Stimulated activated naive CD8-positive, alpha-beta T cell treated with anti-CD3 and anti-CD28 coated beads, Interleukin-15, amount 100 ng/mL, for 72 hours (primary cell): Measurements from ENCODE around the gene PLK4.

Experiments
- ATAC-seq: fragments of 150-1000 bp; cut with Tn5 transposase; 2 replicates; pipeline ENCODE4 v1.10.0; 2021; ENCODE audit warnings: mild to moderate bottlenecking, moderate library complexity
- DNase-seq, 2 donors: peaks; one replicate each; pipeline ENCODE4 v3.0.0; 2021 to 2022
- H3K27ac Mint-ChIP-seq, 2 donors: one replicate each; pipeline ENCODE4 v1.8.0; 2022; ENCODE audit warnings: mild to moderate bottlenecking in 2 of 2, mixed read lengths in 2 of 2, moderate library complexity in 2 of 2
- H3K27me3 Mint-ChIP-seq: one replicate; pipeline ENCODE4 v1.8.0; 2022; ENCODE audit warnings: mixed read lengths
- H3K4me1 Mint-ChIP-seq: one replicate; pipeline ENCODE4 v1.8.0; 2022; ENCODE audit warnings: mild to moderate bottlenecking, mixed read lengths
- H3K4me3 Mint-ChIP-seq, 2 donors: one replicate each; pipeline ENCODE4 v1.8.0; 2022; ENCODE audit warnings: mild to moderate bottlenecking in 2 of 2, mixed read lengths in 2 of 2, moderate library complexity in 1 of 2
- H3K9me3 Mint-ChIP-seq, 2 donors: one replicate each; pipeline ENCODE4 v1.8.0; 2022; ENCODE audit warnings: mixed read lengths in 2 of 2

The PLK4 gene

GRCh38 chr4:127880763-127881562 lies at the start of gene PLK4:
PLK4 (plus strand) TSS chr4:127880893; CDS start chr4:127881135, 242 bp downstream.
- Mint-ChIP-seq H3K27ac (peak within 1 kb of the TSS; percentile 98 to 100), H3K9me3 (no peaks in the 10 kb centered on the region), H3K27me3 (no peaks in the 10 kb centered on the region), H3K4me1 (peaks cover 31% of the 10 kb centered on the region), H3K4me3 (peak within 1 kb of the TSS; percentile 99 to 100)
- ATAC-seq (peak; percentile 98), DNase-seq (peak; percentile 95 to 98)

DNA sequence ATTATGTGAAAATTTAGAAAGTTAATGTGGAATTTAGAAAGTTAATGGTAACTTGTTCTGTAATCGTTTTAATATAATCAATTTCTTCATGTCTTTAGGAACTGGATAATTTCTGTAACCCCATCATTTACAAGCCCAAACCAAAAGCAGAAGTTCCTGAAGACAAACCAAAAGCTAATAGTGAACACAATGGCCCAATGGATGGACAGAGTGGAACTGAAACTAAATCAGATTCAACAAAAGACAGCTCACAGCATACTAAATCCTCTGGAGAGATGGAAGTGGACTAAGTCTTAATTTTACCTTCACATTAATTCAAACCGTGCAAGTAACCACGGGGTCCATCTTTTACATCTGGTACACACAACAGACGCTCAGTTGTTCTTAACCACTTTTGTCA lies 48.1 kb upstream of the PLK4 start:
- no peaks in the 10 kb centered on the region for H3K9me3 Mint-ChIP-seq
- no peaks in the 10 kb centered on the region for H3K4me1 Mint-ChIP-seq
- DNase-seq (no peak), ATAC-seq (no peak)
- H3K27me3 Mint-ChIP-seq = no peaks in the 10 kb centered on the region
- no peak overlapping the region for H3K27ac Mint-ChIP-seq
- H3K4me3 Mint-ChIP-seq = no peak overlapping the region

- ATAC-seq (no peak), DNase-seq (no peak)
- no peak overlapping the region for H3K4me3 Mint-ChIP-seq
- no peak overlapping the region for H3K27ac Mint-ChIP-seq
- no peaks in the 10 kb centered on the region for H3K27me3 Mint-ChIP-seq
- peaks cover 26 to 40% of the 10 kb centered on the region in 2 donors for H3K9me3 Mint-ChIP-seq
- no peaks in the 10 kb centered on the region for H3K4me1 Mint-ChIP-seq
Observed at GRCh38 chr4:127843704-127844600, 36.7 kb upstream of the PLK4 start.

GRCh38 chr4:127844601-127845116 lies 36.0 kb upstream of the PLK4 start:
- H3K4me1 Mint-ChIP-seq = no peaks in the 10 kb centered on the region
- ATAC-seq = no peak
- peaks cover 32 to 47% of the 10 kb centered on the region in 2 donors for H3K9me3 Mint-ChIP-seq
- H3K27me3 Mint-ChIP-seq = no peaks in the 10 kb centered on the region
- H3K27ac Mint-ChIP-seq = peak overlapping the region in 1 of 2 donors; percentile 9
- no peak overlapping the region for H3K4me3 Mint-ChIP-seq
- no peak for DNase-seq

GRCh38 chr4:127846061-127846460 lies 34.6 kb upstream of the PLK4 start:
- Mint-ChIP-seq H3K27me3 (no peaks in the 10 kb centered on the region), H3K4me1 (no peaks in the 10 kb centered on the region), H3K27ac (no peak overlapping the region), H3K4me3 (no peak overlapping the region), H3K9me3 (peaks cover 41 to 59% of the 10 kb centered on the region in 2 donors)
- DNase-seq (no peak), ATAC-seq (no peak)

DNA sequence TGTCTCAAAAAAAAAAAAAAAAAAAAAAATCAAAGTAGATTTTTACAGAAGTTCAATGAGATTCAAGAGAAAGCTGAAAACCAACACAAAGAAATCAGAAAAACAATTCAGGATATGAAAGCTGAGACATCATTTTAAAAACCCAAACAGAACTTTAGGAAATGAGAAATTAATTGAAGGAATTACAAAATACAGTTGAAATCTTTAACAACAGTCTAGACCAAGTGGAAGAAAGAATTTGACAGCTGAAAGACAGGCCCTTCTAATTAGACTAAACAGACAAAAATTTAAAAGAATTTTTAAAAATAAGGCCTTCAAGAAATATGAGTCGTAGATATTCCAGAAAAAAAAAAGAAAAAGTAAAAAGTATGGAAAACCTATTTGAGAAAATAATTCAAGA lies 33.9 kb upstream of the PLK4 start:
- Mint-ChIP-seq H3K9me3 (peaks cover 41 to 64% of the 10 kb centered on the region in 2 donors), H3K27me3 (no peaks in the 10 kb centered on the region), H3K4me1 (no peaks in the 10 kb centered on the region), H3K27ac (no peak overlapping the region), H3K4me3 (no peak overlapping the region)
- ATAC-seq (no peak), DNase-seq (no peak)

DNA sequence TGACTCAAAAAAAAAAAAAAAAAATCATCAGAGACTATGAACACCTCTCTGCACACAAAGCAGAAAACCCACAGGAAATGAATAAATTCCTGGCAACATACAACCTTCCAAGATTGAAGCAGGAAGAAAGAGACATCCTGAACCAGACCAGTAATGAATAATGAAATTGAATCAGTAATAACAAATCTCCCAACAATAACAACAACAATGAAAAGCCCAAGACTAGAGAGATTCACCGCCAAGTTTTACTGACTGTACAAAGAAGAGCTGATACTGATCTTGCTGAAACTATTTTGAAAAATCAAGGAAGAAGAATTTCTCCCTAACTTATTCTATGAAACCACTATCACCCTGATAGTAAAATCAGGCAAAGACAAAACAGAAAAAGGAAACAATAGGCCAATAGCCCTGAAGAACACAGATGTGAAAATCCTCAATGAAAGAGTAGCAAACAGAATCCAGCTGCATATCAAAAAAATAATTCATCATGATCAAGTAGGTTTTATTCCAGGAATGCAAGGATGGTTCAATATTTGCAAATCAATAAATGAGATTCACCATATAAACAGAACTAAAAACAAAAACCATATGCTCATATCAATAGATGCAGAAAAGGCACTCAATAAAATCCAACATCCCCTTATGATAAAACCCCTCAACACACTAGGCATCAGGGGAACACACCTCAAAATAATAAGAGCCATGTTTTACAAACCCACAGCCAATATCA lies 31.0 kb upstream of the PLK4 start:
- no peak overlapping the region for H3K4me3 Mint-ChIP-seq
- H3K9me3 Mint-ChIP-seq = peaks cover 54 to 76% of the 10 kb centered on the region in 2 donors
- H3K27ac Mint-ChIP-seq = no peak overlapping the region
- no peaks in the 10 kb centered on the region for H3K27me3 Mint-ChIP-seq
- ATAC-seq = no peak
- no peak for DNase-seq
- H3K4me1 Mint-ChIP-seq = no peaks in the 10 kb centered on the region

GRCh38 chr4:127852661-127853060 lies 28.0 kb upstream of the PLK4 start:
- Mint-ChIP-seq H3K4me1 (peaks cover 8% of the 10 kb centered on the region), H3K9me3 (peaks cover 43 to 68% of the 10 kb centered on the region in 2 donors), H3K27me3 (no peaks in the 10 kb centered on the region), H3K4me3 (no peak overlapping the region), H3K27ac (no peak overlapping the region)
- ATAC-seq = no peak
- DNase-seq = no peak

DNA sequence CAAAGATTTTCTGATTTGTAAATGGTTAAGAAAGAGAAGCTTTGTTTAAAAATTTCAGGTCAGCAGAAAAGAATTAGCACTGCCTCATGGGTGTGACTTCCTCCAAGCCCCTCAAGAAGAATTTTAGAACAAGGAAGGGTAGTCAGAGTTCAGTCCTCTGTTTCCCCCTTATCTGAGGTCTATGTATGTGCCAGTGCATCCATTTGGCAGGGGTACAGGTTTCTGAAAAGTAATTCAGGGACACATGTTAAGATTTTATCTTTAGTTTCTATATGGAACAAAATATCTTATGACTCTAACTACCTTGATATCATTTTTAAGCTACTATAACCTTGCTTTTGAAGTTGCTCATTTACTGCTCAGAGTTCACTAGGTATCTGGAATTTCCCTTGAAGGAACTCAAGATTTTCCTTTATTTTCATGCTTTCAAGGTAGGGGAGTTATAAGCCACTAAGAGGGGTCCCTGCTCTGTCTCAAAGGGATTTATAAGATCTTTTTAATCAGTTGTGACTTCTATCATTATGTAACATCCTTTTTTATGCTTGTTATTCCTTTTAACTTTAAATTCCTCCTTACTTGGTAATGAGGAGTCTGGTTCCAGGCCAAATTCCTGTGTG lies 24.4 kb upstream of the PLK4 start:
- peaks cover 29 to 58% of the 10 kb centered on the region in 2 donors for H3K9me3 Mint-ChIP-seq
- H3K4me3 Mint-ChIP-seq = no peak overlapping the region
- H3K27me3 Mint-ChIP-seq = no peaks in the 10 kb centered on the region
- no peak for DNase-seq
- H3K4me1 Mint-ChIP-seq = peaks cover 15% of the 10 kb centered on the region
- no peak for ATAC-seq
- no peak overlapping the region for H3K27ac Mint-ChIP-seq

- Mint-ChIP-seq H3K27ac (no peak overlapping the region), H3K4me1 (peaks cover 15% of the 10 kb centered on the region), H3K4me3 (no peak overlapping the region), H3K9me3 (peaks cover 31 to 56% of the 10 kb centered on the region in 2 donors), H3K27me3 (no peaks in the 10 kb centered on the region)
- DNase-seq (no peak), ATAC-seq (no peak)
Observed at GRCh38 chr4:127856813-127857447, 23.8 kb upstream of the PLK4 start.

DNA sequence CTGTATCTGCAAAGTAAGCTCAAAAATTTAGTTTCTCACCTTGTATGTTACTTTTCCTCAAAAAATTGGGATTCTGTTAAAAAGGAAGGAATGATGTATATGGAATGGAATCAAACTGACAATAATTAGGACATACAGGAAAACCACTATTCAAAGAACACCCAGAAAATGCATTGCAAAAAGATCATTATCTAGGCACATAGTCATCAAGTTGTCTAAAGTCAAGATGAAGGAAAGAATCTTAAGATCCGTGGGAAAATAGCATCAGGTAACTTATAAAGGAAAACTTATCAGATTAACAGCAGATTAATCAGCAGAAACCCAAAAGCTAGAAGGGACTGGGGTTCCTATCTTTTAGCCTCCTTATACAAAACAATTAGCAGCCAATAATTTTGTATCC lies 23.1 kb upstream of the PLK4 start:
- no peak for DNase-seq
- H3K9me3 Mint-ChIP-seq = peaks cover 35 to 61% of the 10 kb centered on the region in 2 donors

GRCh38 chr4:127868196-127868595 lies 12.5 kb upstream of the PLK4 start:
- H3K9me3 Mint-ChIP-seq = no peaks in the 10 kb centered on the region
- H3K4me3 Mint-ChIP-seq = no peak overlapping the region
- ATAC-seq = no peak

More for the DNA sequence above, 23.1 kb upstream of the PLK4 start:
- H3K27ac Mint-ChIP-seq = no peak overlapping the region
- H3K4me3 Mint-ChIP-seq = no peak overlapping the region
- no peaks in the 10 kb centered on the region for H3K27me3 Mint-ChIP-seq
- peaks cover 15% of the 10 kb centered on the region for H3K4me1 Mint-ChIP-seq
- no peak for ATAC-seq

GRCh38 chr4:127870281-127870680 lies 10.4 kb upstream of the PLK4 start:
- H3K4me3 Mint-ChIP-seq = no peak overlapping the region
- no peaks in the 10 kb centered on the region for H3K27me3 Mint-ChIP-seq
- no peak overlapping the region for H3K27ac Mint-ChIP-seq
- no peak for ATAC-seq
- H3K9me3 Mint-ChIP-seq = no peaks in the 10 kb centered on the region
- H3K4me1 Mint-ChIP-seq = no peaks in the 10 kb centered on the region
- DNase-seq = no peak

More at GRCh38 chr4:127868196-127868595, 12.5 kb upstream of the PLK4 start:
- no peak for DNase-seq
- Mint-ChIP-seq H3K27ac (no peak overlapping the region), H3K27me3 (no peaks in the 10 kb centered on the region), H3K4me1 (no peaks in the 10 kb centered on the region)

GRCh38 chr4:127870688-127871087 lies 10.0 kb upstream of the PLK4 start:
- H3K4me3 Mint-ChIP-seq = no peak overlapping the region
- no peaks in the 10 kb centered on the region for H3K9me3 Mint-ChIP-seq
- peak overlapping the region in 1 of 2 donors; percentile 41 for H3K27ac Mint-ChIP-seq
- no peaks in the 10 kb centered on the region for H3K27me3 Mint-ChIP-seq
- no peaks in the 10 kb centered on the region for H3K4me1 Mint-ChIP-seq
- ATAC-seq = no peak
- no peak for DNase-seq
